ENCODE measurements around the gene JAG1.

DNA sequence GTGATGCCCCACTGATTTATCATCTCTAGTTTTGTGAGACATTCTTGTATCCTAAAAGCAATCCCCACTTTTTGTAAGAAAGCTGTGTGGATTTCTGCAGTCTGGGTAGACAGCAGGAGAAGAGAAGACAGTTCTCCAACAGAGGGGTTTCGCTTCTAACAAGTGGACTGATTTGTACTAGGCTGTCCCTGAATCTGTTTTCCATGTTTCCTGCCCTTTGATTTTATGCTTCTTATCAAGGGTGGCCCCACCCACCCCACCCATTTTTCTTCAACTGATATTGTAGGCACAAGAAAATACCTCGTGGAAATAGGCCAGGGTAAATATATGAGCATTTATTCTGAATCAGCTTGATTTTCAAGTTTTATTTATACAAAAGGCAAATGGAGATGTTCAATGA is 25.7 kb upstream of the JAG1 start:
- TF ChIP-seq, protein P1, sequence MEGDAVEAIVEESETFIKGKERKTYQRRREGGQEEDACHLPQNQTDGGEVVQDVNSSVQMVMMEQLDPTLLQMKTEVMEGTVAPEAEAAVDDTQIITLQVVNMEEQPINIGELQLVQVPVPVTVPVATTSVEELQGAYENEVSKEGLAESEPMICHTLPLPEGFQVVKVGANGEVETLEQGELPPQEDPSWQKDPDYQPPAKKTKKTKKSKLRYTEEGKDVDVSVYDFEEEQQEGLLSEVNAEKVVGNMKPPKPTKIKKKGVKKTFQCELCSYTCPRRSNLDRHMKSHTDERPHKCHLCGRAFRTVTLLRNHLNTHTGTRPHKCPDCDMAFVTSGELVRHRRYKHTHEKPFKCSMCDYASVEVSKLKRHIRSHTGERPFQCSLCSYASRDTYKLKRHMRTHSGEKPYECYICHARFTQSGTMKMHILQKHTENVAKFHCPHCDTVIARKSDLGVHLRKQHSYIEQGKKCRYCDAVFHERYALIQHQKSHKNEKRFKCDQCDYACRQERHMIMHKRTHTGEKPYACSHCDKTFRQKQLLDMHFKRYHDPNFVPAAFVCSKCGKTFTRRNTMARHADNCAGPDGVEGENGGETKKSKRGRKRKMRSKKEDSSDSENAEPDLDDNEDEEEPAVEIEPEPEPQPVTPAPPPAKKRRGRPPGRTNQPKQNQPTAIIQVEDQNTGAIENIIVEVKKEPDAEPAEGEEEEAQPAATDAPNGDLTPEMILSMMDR (conservative IDR thresholded peaks at IDR 0.05; ENCODE audit: low read depth, low read length), result no peak
- TF ChIP-seq BHLHE40 (IDR thresholded peaks at IDR 0.05; ENCODE audit: low read depth, low read length) (no peak), MXI1 (IDR thresholded peaks at IDR 0.05; ENCODE audit: borderline replicate concordance, low read depth, low read length) (no peak), POLR2A (IDR thresholded peaks at IDR 0.05; ENCODE audit: low read depth, low read length) (no peak), CHD1 (IDR thresholded peaks at IDR 0.05; ENCODE audit: low read depth, low read length) (no peak), FOS (IDR thresholded peaks at IDR 0.05; ENCODE audit: low read depth, low read length) (no peak), RAD21 (IDR thresholded peaks at IDR 0.05; ENCODE audit: low read length) (no peak), MAZ (IDR thresholded peaks at IDR 0.05; ENCODE audit: borderline replicate concordance, low read depth, low read length) (no peak), RFX5 (IDR thresholded peaks at IDR 0.05; ENCODE audit: low read depth, low read length) (no peak), NFE2L2 (IDR thresholded peaks at IDR 0.05; ENCODE audit: low read depth, low read length) (no peak), MAFK (IDR thresholded peaks at IDR 0.05; ENCODE audit: low read depth, low read length) (no peak), CEBPB (IDR thresholded peaks at IDR 0.05; ENCODE audit: low read depth, low read length) (no peak)
- TF ChIP-seq, protein P2, sequence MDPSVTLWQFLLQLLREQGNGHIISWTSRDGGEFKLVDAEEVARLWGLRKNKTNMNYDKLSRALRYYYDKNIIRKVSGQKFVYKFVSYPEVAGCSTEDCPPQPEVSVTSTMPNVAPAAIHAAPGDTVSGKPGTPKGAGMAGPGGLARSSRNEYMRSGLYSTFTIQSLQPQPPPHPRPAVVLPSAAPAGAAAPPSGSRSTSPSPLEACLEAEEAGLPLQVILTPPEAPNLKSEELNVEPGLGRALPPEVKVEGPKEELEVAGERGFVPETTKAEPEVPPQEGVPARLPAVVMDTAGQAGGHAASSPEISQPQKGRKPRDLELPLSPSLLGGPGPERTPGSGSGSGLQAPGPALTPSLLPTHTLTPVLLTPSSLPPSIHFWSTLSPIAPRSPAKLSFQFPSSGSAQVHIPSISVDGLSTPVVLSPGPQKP (IDR thresholded peaks at IDR 0.05; ENCODE audit: borderline replicate concordance, low read depth, low read length), result no peak
- TF ChIP-seq, protein P3, sequence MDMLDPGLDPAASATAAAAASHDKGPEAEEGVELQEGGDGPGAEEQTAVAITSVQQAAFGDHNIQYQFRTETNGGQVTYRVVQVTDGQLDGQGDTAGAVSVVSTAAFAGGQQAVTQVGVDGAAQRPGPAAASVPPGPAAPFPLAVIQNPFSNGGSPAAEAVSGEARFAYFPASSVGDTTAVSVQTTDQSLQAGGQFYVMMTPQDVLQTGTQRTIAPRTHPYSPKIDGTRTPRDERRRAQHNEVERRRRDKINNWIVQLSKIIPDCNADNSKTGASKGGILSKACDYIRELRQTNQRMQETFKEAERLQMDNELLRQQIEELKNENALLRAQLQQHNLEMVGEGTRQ (IDR thresholded peaks at IDR 0.05; ENCODE audit: low read depth, low read length), result no peak

Measured in IMR-90 (cell line).